Upper lobe of left lung (tissue), 6 donors: ENCODE results near the gene CHSY1. TPM values are rescaled to one million over a fixed set of nuclear protein-coding genes. Genes with fewer than 3 reads are reported as not detected.

Experiments used
- ATAC-seq, 2 donors: fragments of 200-7000 bp; cut with Tn5 transposase; one replicate each; pipeline ENCODE4 v1.9.1; 2022; ENCODE audit warnings: mild to moderate bottlenecking in 2 of 2, moderate library complexity in 2 of 2; ENCODE audit not compliant: low FRiP score in 2 of 2
- DNase-seq, 2 donors: peaks; one replicate each; pipeline ENCODE4 v3.0.0-alpha.2; 2019 to 2020
- H3K27ac ChIP-seq, 4 donors: fragments of 200-600 bp; sonication (generic); one replicate each; pipeline ENCODE4 v1.5.1; 2016 to 2019
- H3K27me3 ChIP-seq, 4 donors: fragments of 200-600 bp; sonication (generic); one replicate each; pipeline ENCODE4 v1.5.1; 2017 to 2019
- H3K36me3 ChIP-seq, 4 donors: fragments of 200-600 bp; sonication (generic); one replicate each; pipeline ENCODE4 v1.5.1; 2016 to 2019
- H3K4me1 ChIP-seq, 4 donors: fragments of 200-600 bp; sonication (generic); one replicate each; pipeline ENCODE4 v1.5.1; 2018 to 2019
- H3K4me3 ChIP-seq, 4 donors: fragments of 200-600 bp; sonication (generic); one replicate each; pipeline ENCODE4 v1.5.1; 2017 to 2019; ENCODE audit warnings: mild to moderate bottlenecking in 2 of 4, moderate library complexity in 1 of 4
- H3K9me3 ChIP-seq, 4 donors: fragments of 200-600 bp; sonication (generic); one replicate each; pipeline ENCODE4 v1.5.1; 2018 to 2019
- EP300 ChIP-seq, 4 donors: sonication (generic); formaldehyde crosslinking; IDR thresholded peaks; one replicate each; pipeline ENCODE4 v1.5.1; 2017; ENCODE audit warnings: antibody characterized with exemption in 4 of 4, control low read depth in 2 of 4
- POLR2A ChIP-seq, 4 donors: fragments of 450-650 bp; IDR thresholded peaks; one replicate each; pipeline ENCODE4 v1.5.1; 2016 to 2017; ENCODE audit warnings: antibody characterized with exemption in 4 of 4, mild to moderate bottlenecking in 2 of 4
- POLR2AphosphoS5 ChIP-seq, 2 donors: sonication (generic); formaldehyde crosslinking; IDR thresholded peaks; one replicate each; pipeline ENCODE4 v1.5.1; 2017; ENCODE audit warnings: antibody characterized with exemption in 2 of 2
- WGBS, 2 donors: methylation state at CpG; one replicate each; pipeline ENCODE4 v1.1.5; 2017 to 2018; 5-methylcytosine and 5-hydroxymethylcytosine counted together
- total RNA-seq, 6 donors: library from RNA; depleted of rRNA in 4 of 6; stranded (reverse); fragments of >200 nt in 4 of 6; gene quantifications; one replicate each; pipeline versions ENCODE4 v1.1.0 to v1.2.1, GENCODE V29; 2016 to 2021
- TF ChIP-seq, protein P1 (sequence below), 6 experiments: fragments of 450-650 bp in 4 of 6; fragments of 200-600 bp in 2 of 6; sonication (generic) in 2 of 6; IDR thresholded peaks; one replicate each; pipeline ENCODE4 v1.5.1; 2016 to 2019; ENCODE audit warnings: antibody characterized with exemption in 6 of 6
- donor health status: DM: no; HTN: no; CAD: no; lungs with moderate emphysema.
- donor health status: DM: no; HTN: yes; CAD: no; lungs with severe emphysema.

Gene CHSY1
- total RNA-seq, 6 donors from 2014 or later = 12.4 to 38.3 (median 23.7) TPM

- Histone ChIP-seq H3K27me3 (no peaks in the 10 kb centered on the region), H3K9me3 (no peaks in the 10 kb centered on the region), H3K4me1 (no peaks in the 10 kb centered on the region), H3K4me3 (no peak overlapping the region), H3K27ac (no peak overlapping the region), H3K36me3 (no peaks in the 10 kb centered on the region)
- ATAC-seq (no peak), DNase-seq (no peak)
- TF ChIP-seq, protein P1, sequence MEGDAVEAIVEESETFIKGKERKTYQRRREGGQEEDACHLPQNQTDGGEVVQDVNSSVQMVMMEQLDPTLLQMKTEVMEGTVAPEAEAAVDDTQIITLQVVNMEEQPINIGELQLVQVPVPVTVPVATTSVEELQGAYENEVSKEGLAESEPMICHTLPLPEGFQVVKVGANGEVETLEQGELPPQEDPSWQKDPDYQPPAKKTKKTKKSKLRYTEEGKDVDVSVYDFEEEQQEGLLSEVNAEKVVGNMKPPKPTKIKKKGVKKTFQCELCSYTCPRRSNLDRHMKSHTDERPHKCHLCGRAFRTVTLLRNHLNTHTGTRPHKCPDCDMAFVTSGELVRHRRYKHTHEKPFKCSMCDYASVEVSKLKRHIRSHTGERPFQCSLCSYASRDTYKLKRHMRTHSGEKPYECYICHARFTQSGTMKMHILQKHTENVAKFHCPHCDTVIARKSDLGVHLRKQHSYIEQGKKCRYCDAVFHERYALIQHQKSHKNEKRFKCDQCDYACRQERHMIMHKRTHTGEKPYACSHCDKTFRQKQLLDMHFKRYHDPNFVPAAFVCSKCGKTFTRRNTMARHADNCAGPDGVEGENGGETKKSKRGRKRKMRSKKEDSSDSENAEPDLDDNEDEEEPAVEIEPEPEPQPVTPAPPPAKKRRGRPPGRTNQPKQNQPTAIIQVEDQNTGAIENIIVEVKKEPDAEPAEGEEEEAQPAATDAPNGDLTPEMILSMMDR (IDR thresholded peaks at IDR 0.05) = no peak
- TF ChIP-seq POLR2A (IDR thresholded peaks at IDR 0.05) (no peak), POLR2AphosphoS5 (IDR thresholded peaks at IDR 0.05) (no peak), EP300 (IDR thresholded peaks at IDR 0.05) (no peak)
- WGBS, 2 donors = 65 to 79% methylated on average over 4 of the region's 4 CpGs
Measured at GRCh38 chr15:101262551-101262950, 10.7 kb upstream of the CHSY1 start.

DNA sequence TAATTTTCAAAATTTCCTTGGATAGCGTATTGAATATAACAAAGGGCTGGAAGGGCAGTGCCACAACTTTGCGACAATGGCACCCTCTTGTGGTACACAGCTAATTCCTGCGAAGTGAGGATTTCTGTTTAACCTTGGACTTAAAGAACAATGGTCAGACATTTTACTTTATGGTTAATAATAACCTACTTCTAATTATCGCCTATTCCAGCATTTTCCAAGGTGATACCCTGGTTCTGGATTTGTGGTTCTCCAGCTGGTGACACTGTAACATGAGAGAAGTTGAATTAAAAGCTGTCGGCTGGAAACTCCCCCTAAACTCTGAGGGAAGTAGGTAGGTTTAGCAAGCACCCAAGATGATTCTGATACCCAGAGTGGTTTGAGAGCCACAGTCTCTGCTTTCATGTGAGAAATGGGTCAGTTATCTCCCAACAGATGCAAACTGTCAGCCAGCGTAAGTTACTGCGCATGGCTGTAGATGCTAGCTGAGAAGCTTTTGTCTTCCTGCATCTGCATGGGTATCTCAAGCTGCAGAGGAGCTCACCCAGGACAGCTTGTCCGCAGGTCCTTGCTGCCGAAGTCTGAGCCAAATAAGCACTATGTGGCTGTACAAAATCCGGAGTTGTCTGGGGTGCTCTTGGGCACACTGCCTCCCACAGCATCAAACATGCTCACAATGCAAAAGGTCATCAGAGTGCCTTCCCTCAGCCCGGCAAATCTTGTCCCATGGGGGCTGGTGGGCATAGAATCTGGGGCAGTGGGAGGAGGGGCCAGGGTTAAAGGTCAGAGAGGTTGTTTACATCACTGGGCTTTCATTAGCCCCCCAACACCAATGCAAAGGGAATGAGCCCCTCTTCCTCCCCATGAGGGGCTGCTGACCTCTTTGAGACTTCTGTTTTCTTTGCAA, 6.6 kb upstream of the CHSY1 start:
- Histone ChIP-seq H3K27me3 (no peaks in the 10 kb centered on the region), H3K27ac (no peak overlapping the region), H3K36me3 (no peaks in the 10 kb centered on the region), H3K9me3 (no peaks in the 10 kb centered on the region), H3K4me1 (no peaks in the 10 kb centered on the region), H3K4me3 (no peak overlapping the region)
- ATAC-seq (peak in 1 of 2 donors; percentile 89), DNase-seq (peak in 1 of 2 donors; percentile 58)
- TF ChIP-seq, protein P1 (IDR thresholded peaks at IDR 0.05) = peak; percentile 68 to 88 (median 82)
- TF ChIP-seq POLR2A (IDR thresholded peaks at IDR 0.05) = no peak
- WGBS, 2 donors = 32 to 36% methylated on average over 11 of the region's 11 CpGs

GRCh38 chr15:101256757-101257156, 4.9 kb upstream of the CHSY1 start:
- TF ChIP-seq POLR2AphosphoS5 (IDR thresholded peaks at IDR 0.05) = no peak
- TF ChIP-seq POLR2A (IDR thresholded peaks at IDR 0.05) = no peak
- TF ChIP-seq, protein P1 (IDR thresholded peaks at IDR 0.05) = peak in 1 of 6 experiments; percentile 7
- TF ChIP-seq EP300 (IDR thresholded peaks at IDR 0.05) = no peak
- no peak for DNase-seq
- Histone ChIP-seq H3K4me3 (no peak overlapping the region), H3K27ac (no peak overlapping the region), H3K9me3 (no peaks in the 10 kb centered on the region), H3K27me3 (no peaks in the 10 kb centered on the region), H3K4me1 (peaks cover 3 to 10% (median 6%) of the 10 kb centered on the region in 4 donors), H3K36me3 (no peaks in the 10 kb centered on the region)
- 86 to 90% methylated on average over 6 of the region's 6 CpGs for WGBS, 2 donors
- ATAC-seq = no peak

DNA sequence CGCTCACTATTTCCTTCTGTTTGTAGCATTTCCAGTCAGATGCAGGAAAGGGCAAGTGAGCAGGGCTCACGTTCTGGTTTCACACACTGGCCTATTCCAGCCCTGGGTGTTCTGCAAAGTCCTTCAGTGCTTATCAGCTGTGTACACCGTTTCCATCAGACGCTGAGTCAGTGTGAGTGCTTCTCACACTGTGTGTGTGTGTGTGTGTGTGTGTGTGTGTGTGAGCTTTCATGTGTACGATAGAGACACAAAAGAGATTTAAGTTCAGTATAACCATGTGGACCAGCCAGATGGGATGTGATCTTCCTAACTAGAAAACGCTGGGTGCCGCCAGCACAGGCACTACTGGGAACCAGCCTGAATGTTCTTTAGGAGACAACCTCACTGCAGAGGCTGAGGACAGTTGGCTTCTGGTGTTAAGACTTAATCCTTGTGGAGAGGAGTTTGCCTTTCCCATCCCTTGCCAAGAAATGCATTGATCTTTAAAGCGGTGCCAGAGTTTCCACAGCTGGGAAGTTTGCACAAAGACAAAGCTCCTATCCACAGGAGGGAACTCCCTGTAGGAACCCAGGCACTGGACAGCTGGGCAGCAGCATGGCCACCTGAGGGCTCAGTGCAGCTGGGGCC, 3.9 kb upstream of the CHSY1 start:
- WGBS, 2 donors = 47 to 55% methylated on average over 8 of the region's 8 CpGs

DNA sequence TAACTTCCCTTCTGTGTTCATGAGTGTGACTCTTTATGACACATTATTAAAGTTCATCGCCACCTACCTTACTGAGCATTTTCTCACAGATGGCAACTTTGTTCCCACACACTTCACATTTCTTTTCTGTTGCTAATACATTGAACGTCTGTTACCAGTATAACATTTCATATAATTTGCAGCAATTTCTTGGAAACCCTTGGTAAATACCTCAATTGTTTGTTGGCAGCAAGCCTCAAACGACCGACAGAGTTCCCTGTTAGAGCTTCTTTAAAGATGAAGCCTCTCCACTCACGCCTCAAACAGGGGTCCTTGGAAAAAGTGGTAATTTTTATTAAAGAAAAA, 3.2 kb upstream of the CHSY1 start:
- Histone ChIP-seq H3K9me3 (no peaks in the 10 kb centered on the region), H3K27me3 (no peaks in the 10 kb centered on the region), H3K4me1 (peaks cover 6 to 19% (median 14%) of the 10 kb centered on the region in 4 donors), H3K36me3 (no peaks in the 10 kb centered on the region), H3K4me3 (no peak overlapping the region), H3K27ac (no peak overlapping the region)
- ATAC-seq (no peak), DNase-seq (no peak)
- WGBS, 2 donors = 54 to 65% methylated on average over 5 of the region's 5 CpGs
- TF ChIP-seq EP300 (IDR thresholded peaks at IDR 0.05) (no peak), POLR2A (IDR thresholded peaks at IDR 0.05) (no peak), POLR2AphosphoS5 (IDR thresholded peaks at IDR 0.05) (no peak)
- TF ChIP-seq, protein P1 (IDR thresholded peaks at IDR 0.05) = no peak

More for the DNA sequence above, 3.9 kb upstream of the CHSY1 start:
- ATAC-seq = peak in 1 of 2 donors; percentile 49
- peaks cover 3 to 12% (median 7%) of the 10 kb centered on the region in 4 donors for H3K4me1 ChIP-seq
- no peaks in the 10 kb centered on the region for H3K27me3 ChIP-seq
- H3K9me3 ChIP-seq = no peaks in the 10 kb centered on the region
- H3K4me3 ChIP-seq = no peak overlapping the region
- H3K36me3 ChIP-seq = no peaks in the 10 kb centered on the region
- no peak for TF ChIP-seq POLR2AphosphoS5 (IDR thresholded peaks at IDR 0.05)
- H3K27ac ChIP-seq = no peak overlapping the region
- DNase-seq = no peak
